ENCODE data around the gene CABP4.

- TF ChIP-seq POLR2A (IDR thresholded peaks at IDR 0.05; ENCODE audit: borderline replicate concordance, extremely low read depth, insufficient read depth, insufficient read length) (no peak), ATF3 (IDR thresholded peaks at IDR 0.05) (no peak), EZH2 (IDR thresholded peaks at IDR 0.05) (no peak), CTCF (IDR thresholded peaks at IDR 0.05 in 2 of 3, conservative IDR thresholded peaks at IDR 0.05 in 1 of 3; ENCODE audit: borderline replicate concordance in 1 of 3, insufficient read depth in 1 of 3, low read depth in 2 of 3, low read length in 2 of 3) (no peak), JUND (IDR thresholded peaks at IDR 0.05) (no peak)
These were observed 37.0 kb downstream of the CABP4 start for GRCh38 chr11:67492069-67492727.

Data from HCT116 (cell line).